GM23248 (cell line): ENCODE measurements around the gene PRELID1.

ENCODE experiments used
- EZH2 ChIP-seq: fragments of 200-600 bp; sonication (generic); IDR thresholded peaks from 2 replicates; pipeline ENCODE4 v1.6.1; 2018; ENCODE audit warnings: antibody characterized with exemption, mild to moderate bottlenecking; ENCODE audit not compliant: insufficient read depth, poor library complexity, severe bottlenecking
- EZH2phosphoT487 ChIP-seq: fragments of 200-600 bp; sonication (generic); IDR thresholded peaks from 2 replicates; pipeline ENCODE4 v1.6.1; 2018; ENCODE audit warnings: antibody characterized with exemption, moderate library complexity, mild to moderate bottlenecking, low read depth; ENCODE audit not compliant: insufficient read depth

DNA sequence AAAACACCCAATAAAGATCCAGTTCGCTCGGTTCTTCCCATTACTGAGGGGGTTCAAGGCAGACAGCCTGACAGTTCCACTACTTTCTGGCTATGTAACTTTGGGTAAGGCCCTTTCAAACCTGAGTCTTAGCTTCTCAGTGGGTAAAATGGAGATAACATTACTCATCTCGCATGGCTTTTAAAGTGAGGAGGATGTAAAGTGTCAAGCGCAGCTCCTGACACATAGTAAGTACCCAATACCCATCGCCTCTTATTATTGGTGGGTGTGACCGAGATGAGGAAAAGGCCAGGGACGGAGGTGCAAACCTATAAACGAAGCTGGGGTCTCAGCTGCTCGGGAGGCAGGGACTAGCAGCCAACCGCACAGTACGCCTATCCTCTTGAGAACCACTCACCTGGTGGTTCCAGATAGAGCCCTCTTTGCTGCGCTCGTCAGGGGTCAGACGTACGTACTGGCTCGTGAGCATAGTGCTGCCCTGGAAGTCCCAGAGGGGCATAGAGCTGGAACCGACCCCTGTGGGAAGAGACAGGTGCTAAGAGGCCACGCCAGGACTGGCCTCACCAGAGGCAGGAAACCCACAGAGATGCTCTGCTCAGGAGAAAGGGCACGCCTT is 47.3 kb downstream of the PRELID1 start:
- TF ChIP-seq EZH2phosphoT487 (no peak), EZH2 (no peak)
